ENCODE data around the gene UROS. TPM values are rescaled to one million over a fixed set of nuclear protein-coding genes. Genes with fewer than 3 reads are reported as not detected.

UROS gene
- total and polyA plus RNA-seq, 2 donors (not counting 3 experiments of a cell fraction or from before 2014, with no cell fraction given), result 38.4 to 42.0 TPM

DNA sequence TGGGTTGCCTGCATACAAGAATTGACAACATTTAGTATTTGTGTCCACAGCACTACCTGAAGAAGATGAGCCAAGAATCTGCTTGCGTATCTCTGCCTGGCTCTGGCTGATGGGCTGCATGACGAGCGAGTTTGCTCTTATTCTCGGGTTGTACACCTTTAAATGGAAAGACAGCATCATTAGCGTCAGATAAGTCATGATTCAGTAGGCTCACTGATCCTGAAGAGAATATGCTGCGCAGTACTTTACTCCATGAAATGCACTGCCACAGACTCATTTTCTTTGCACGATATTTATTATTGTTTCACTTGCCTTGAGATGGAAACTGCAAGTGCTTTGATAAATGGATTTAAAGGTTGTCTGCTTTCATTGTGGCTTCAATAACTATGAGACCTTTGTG, 29.4 kb upstream of the UROS start:
- Histone ChIP-seq H3K4me2 (ENCODE audit: insufficient read depth, low read length) (no peak overlapping the region), H4K20me1 (replicated peaks; ENCODE audit: control insufficient read depth, extremely low read depth, insufficient read depth, low read length) (no peaks in the 10 kb centered on the region), H3K27me3 (ENCODE audit: control insufficient read depth in 2 of 2, insufficient read depth in 2 of 2, low read length in 2 of 2) (no peaks in the 10 kb centered on the region), H3K36me3 (ENCODE audit: control insufficient read depth in 2 of 2, extremely low read depth in 1 of 2, insufficient read depth in 2 of 2, low read length in 2 of 2) (peaks cover 4% of the 10 kb centered on the region in 2 experiments), H3K9me3 (replicated peaks; ENCODE audit: control insufficient read depth, insufficient read depth, low read length) (no peaks in the 10 kb centered on the region), H3K27ac (ENCODE audit: insufficient read depth, low read depth, low read length) (no peak overlapping the region), H3K4me1 (ENCODE audit: control insufficient read depth, extremely low read depth, insufficient read depth, low read length) (peaks cover 2% of the 10 kb centered on the region), H3K9ac (replicated peaks; ENCODE audit: extremely low read depth, insufficient read depth, low read length) (no peak overlapping the region), H2AFZ (ENCODE audit: low read depth, low read length) (no peak overlapping the region), H3K9me1 (replicated peaks; ENCODE audit: control insufficient read depth, extremely low read depth, insufficient read depth, low read length) (no peaks in the 10 kb centered on the region), H3K4me3 (replicated peaks in 1 of 3; ENCODE audit: insufficient read depth in 1 of 3, low read depth in 1 of 3, low read length in 3 of 3) (no peak overlapping the region), H3K79me2 (ENCODE audit: control insufficient read depth, insufficient read depth, low read length) (no peaks in the 10 kb centered on the region)
- DNase-seq (ENCODE audit: low read depth, low spot score), result no peak
- dilution Hi-C loops (cut with MboI; ENCODE audit: extremely low pct_ligation_motif_present, low sequenced_read_pairs), result no loop called here
- POLR2A ChIA-PET, result no interaction called here
- CTCF ChIA-PET, result no interaction called here
- no peak for FAIRE-seq
- TF ChIP-seq FOS (IDR thresholded peaks at IDR 0.05; ENCODE audit: borderline replicate concordance, insufficient read depth, low read length) (no peak), MAX (IDR thresholded peaks at IDR 0.05; ENCODE audit: insufficient read depth, insufficient read length) (no peak), POLR2AphosphoS5 (IDR thresholded peaks at IDR 0.05; ENCODE audit: insufficient read depth, low read depth, low read length) (no peak), EZH2 (IDR thresholded peaks at IDR 0.05; ENCODE audit: borderline replicate concordance, low read depth, low read length, severe bottlenecking) (no peak), MYC (IDR thresholded peaks at IDR 0.05; ENCODE audit: low read depth, low read length) (no peak), JUN (IDR thresholded peaks at IDR 0.05; ENCODE audit: borderline replicate concordance, insufficient read depth, insufficient read length, low read depth) (no peak), POLR2A (IDR thresholded peaks at IDR 0.05; ENCODE audit: low read depth, low read length) (no peak), GATA2 (IDR thresholded peaks at IDR 0.05; ENCODE audit: insufficient read depth, insufficient read length, low read depth, low read length) (no peak)
- TF ChIP-seq, protein P1, sequence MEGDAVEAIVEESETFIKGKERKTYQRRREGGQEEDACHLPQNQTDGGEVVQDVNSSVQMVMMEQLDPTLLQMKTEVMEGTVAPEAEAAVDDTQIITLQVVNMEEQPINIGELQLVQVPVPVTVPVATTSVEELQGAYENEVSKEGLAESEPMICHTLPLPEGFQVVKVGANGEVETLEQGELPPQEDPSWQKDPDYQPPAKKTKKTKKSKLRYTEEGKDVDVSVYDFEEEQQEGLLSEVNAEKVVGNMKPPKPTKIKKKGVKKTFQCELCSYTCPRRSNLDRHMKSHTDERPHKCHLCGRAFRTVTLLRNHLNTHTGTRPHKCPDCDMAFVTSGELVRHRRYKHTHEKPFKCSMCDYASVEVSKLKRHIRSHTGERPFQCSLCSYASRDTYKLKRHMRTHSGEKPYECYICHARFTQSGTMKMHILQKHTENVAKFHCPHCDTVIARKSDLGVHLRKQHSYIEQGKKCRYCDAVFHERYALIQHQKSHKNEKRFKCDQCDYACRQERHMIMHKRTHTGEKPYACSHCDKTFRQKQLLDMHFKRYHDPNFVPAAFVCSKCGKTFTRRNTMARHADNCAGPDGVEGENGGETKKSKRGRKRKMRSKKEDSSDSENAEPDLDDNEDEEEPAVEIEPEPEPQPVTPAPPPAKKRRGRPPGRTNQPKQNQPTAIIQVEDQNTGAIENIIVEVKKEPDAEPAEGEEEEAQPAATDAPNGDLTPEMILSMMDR (IDR thresholded peaks at IDR 0.05; ENCODE audit: extremely low read depth in 1 of 2, insufficient read depth in 1 of 2, low read depth in 1 of 2, low read length in 2 of 2), result no peak
- BruUV-seq (replicated peaks), result no TSS peak
- intact Hi-C loops (cut with micrococcal nuclease), result no loop called here

All from endothelial cell of umbilical vein (primary cell).